Glomerular visceral epithelial cell (primary cell): Measurements from ENCODE around the gene BCR.

Source experiments
- DNase-seq: peaks from one replicate; pipeline ENCODE4 v3.0.0-alpha.2; 2016; ENCODE audit errors: extremely low spot score

The BCR gene

DNA sequence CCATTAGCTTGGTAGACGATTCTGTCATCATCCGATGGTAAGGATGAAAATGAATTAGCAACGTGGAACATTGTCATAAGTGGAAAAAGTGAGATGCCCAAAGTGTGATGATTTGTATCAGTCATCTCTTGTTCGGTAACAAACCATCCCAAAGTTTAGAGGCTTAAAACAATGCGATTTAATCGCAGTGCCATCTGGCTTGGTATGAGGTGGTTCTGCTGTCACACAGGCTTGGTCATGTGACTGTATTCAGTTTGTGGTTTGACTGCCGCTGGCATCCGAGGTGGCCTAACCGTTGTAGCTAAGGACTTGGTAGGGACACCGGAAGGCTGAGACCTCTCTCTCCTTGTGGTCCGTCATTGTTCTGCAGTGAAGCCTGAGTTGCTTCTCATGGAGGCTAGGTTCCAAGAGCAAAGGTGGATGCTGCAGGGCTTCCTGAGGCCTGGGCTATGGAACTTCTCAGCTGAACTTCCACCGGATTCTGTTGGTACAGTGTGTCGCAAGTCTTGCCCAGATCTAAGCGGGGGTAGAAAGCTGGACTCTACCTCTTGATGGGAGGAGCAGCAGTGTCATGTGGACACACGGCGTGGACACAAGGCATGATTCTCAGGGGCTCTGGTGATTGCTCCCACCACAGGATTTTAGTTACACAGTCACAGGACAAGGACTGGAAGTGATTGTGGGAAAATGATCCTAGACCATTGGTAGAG, 36.3 kb downstream of the BCR start:
- no peak for DNase-seq

DNA sequence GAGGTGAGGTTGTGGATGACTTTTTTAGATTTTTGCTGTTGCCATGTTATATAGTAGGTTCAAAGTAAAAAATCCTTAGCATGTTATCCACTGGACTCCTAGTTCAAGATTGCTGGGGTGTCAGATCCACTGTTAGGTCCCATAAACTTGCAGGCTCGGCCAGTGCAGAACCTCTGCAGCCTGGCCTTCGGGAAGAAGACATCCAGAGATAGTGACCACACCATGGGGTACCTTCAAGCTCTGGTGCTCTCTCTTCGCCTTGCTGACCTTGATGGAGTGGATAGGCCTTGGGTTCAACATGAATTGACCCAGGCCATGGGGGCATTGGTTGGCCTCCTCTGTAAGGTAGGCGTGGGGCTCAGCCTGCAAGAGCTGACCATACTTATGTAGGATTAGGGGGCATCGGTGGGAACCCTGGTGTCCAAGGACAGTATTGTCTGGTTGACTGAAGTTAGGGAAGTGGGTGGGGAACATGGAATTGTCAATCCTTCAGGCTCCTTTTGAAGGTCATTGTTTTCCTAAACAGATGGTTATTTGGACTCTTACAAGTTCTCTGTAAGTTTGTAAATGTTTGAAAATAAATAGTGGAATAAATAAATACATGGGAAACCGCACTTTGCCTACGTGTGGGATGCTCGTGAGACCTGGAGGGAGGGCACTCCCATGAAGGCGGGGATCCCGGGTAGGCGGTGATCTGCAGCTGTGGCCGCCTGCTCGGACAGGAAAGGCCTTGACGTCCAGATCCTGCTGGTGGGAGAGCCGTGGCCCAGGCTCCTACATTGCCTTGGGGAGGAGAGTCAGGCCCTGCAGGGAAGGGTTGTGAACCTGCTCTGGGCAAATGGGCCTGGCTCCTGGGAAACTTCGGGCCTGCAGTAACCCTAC, 37.1 kb downstream of the BCR start:
- DNase-seq = no peak

DNA sequence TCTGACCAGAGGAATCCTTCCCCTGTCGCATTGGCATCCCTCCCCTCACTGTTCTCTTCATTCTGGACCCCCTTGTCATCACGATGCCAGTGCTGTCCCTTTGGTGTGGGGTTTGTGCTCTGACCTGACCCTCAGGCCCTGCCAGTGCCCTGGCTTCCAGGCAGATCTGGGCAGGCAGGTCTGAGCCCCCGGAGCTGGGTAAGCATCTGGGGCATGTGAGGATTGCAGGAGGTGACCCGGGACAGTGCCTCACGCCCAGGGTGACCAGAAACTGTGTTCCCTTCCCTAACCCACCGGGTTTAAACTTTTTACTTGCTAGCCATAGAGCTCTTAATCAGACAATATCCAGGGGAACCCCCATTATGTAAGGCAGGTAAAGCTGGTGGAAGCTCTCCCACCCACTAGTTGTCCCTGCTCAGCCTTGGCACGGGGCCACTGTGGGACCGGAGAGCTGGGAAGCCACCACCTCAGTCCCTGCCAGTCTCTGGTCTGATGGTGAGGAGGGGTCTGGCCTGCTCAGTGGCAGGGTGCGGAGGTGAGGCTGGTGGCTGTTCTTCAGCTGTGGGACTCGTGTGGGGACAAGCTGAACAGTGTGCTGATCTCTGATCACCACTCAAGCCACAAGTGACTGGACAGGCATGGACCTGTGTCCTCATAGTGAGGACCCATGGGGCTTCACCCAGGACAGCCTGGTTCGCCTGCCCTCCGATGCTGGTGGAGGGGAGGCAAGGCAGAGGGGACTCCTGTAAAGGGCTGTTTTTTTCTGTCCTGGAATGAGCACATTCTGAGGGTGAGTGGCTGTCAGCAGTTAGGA, 38.0 kb downstream of the BCR start:
- no peak for DNase-seq

DNA sequence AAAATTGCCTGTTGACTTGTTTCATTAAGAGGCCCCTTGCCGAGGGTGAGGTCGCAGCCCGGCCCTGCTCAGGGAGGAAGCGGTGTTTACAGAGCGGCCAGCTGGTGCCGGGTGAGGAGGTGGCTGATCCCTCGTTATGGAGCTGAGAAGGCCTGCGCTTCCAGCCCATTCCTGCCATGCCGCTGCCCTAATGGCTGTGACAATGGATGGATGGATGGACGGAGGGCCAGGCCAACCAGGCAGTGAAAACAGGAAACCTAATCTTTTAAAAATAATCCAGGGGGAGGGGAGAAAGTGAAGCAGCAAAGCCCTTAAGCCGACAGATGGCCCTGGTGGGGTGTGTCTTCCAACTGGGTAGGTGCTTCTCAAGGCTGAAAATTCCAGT, 38.5 kb downstream of the BCR start:
- DNase-seq = peak; percentile 77

DNA sequence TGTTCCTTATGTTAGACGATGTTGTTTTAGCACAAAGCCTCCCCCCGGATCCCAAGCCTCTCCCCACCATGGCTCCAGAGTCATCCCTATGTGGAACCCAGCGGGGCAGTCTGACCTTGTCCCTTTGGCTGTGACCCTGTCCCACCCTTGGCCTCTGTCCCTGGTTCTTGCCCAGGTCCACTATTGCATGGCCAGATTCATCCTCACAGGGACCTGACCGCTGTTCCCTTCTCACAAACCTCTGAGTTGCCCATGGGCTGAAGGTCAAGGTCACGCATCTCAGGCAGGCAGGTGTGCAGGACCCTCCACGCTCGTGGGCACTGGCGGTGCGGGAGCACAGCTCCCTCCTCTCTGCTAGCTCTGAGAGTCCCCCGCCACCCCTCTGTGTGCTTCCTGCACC, 39.0 kb downstream of the BCR start:
- no peak for DNase-seq

DNA sequence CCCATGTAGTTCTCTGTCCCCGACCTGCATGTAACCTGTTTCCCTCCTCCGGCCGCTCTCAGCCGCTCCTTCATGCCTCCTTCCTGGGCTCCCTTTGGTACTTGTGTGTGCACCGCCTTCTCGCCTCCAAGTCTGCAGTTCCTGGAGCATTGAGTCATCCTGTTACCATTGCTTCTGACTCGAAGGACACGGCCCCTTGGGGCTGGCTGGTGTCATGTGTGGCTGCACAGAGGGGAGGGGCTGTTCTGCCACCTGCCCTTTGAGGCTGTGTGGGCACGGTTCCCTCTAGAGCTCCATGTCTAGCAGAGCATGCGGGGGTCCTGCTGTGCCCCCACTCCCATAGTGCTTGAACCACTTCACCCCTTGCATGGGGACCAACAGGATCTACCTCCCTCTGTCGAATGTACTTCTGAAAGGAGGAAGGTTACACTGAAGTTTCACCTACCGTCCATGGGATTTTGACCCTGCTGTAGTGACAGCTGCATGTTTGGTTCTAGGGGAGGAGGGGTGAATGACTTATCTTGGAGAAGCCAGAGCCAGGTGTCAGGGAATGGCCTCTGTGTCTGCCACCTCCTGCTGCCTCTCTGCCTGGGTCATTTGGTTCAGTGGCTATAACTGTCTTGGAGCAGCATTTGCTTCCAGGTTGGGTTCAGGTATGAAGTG, 39.6 kb downstream of the BCR start:
- peak; percentile 68 for DNase-seq

DNA sequence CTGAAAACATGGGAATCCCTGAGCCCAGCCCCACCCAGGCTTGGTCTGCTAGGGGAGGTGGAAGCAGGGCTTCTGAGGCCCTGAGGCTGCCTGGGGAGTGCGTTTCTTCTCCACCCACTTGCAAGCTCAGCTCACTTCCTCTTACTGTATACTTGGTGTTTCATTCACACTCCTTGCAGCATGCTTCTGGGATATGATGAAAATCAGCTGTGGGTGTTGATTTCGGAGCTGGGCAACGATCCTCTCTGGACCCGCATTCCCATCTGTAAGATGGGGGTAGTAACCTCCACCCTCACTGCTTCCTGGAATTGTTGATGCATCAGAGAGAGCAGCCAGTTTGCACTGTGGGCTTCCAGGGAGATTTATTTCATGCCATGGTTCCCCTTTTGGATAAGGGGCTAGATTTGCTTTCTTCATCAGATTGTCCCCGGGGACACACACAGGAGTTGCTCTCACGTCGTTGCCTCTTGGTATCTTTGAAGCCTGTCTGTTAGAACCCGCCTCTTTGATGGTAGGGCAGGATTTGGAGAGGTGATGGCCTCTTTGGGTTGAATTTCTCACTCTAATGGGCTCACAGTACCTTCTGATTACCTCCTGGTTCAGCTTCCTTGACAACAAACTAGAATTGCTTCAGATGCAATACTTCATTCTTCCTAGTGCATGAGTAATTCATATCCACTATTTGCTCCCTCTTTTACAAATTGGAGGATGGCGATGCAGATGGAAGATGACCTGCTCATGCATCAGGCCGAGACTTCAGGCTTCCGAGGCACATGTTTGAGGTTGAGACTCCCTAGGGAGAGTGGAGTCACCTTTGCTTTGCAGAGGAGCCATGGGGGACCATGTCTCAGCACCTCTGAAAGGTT, 40.4 kb downstream of the BCR start:
- DNase-seq = no peak

DNA sequence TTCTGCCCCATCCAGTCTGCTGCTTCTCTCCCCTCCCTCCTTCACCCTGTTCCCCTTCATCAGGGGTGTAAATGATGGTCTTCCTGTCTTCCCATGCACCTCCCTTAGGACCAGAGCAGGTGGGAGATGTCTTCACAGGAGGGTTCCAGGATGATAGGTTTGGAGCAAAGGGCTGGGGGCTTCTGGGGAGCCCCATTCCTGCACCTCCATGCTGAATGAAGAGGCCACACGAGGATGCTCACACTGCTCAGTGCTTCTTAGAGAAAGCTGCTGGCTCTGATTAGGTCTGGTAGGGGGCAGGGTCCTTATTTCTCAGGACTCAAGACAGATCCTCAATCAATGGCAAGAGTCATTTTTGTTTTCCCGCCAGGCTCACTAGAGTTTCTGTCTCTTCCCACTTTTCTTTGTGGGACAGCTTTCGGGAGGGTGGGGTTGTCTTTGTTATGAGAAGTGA, 41.1 kb downstream of the BCR start:
- no peak for DNase-seq

DNA sequence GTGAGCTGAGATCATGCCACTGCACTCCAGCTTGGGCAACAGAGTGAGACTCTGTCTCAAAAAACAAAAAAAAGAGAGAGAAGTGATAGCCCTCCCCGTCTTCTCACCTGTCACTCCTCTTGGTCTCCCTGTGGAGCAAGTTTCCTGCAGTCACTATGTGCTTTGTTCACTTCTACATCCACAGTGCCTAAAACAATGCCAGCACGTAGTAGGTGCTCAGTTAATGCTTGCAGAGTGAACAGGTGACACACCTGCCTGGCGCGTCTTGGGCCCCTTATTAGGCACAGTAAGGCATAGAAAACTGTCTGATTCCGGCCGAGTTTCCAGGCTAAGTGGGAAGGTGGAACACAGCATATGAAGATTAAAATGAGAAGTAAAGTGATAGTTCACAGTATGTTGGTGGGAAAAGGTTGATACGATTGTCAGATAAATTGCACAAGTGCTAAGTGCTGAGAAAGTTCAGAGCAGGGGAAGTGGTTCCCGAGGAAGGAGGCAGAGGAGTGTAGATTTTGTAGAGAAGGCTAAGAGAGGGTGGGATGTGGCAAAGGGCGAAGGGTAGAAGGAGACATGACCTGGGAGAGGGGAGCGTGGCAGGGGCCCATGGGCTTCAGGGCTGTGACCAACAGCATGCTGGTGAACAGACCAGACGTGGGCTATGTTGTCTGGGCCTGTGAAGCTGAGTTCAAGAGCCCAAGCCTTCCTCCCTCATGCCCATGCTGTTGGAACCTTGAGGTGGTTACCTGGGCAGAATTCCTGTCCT, 41.9 kb downstream of the BCR start:
- DNase-seq = no peak

DNA sequence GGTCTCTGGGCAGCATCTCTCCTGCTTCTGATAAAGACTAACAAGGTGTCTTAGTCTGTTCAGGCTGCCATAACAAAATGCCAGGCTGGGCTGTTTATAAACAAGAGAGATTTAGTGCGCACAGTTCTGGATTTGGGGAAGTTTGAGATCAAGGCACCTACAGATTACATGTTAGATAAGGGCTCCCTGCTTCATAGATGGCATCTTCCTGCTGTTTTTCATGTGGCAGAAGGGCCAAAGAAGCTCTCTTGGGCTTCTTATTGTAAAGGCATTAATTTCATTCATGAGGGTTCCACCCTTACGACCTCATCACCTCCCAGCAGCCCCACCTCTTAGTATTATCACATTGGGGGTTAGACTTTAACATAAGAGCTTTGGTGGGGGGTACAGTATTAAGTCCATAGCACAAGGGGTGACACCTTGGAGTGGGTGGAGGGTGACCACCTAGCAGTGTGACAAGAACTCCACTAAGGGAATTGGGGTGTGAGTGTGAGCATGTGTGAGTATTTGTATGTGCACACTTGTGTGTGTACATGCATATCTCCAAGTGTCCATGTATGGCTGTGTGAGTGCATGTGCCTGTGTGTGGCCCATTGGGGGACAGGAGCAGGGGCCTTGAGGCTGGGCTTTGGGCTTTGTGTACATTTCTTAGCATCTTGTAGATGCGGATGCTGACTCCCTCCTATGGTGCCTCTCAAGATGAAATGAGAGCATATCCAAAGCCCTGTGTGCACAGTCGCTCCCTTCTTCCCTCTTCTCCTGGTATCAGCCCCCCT, 42.7 kb downstream of the BCR start:
- no peak for DNase-seq

DNA sequence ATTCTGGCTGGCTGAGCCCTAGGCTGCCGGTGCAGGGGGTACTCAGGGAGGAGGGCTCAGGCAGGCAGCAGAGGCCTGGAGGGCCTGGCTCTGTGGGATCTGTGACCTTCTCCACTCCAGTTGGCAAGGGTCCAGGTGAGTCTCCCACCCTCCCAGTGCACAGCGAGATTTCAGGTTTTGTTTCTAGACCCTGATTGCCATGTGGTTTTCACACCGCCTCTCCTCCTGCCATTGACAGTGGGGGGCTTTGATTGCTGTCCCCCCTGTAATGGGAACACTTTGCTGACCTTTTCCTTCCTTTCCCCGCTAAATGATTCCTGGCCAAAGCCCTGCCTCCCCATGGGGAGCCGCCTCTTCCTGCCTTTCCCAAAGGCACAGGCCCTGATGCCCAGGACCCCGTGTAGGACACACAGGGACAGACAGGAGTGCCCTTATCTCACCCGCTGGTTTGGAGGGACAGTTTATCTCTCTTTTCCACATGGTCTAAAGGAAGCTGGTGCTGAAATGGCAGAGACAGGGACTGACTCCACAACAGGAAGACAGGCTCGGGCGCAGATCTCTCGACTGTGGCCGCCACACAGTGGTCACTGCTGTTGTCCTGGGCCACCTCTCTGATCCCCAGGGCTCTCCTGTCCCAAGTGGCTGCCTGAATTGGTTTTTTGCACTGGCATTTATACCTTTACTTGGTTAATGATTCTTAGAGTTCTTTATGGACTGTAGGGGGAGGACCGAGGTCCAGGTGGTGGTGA, 43.4 kb downstream of the BCR start:
- no peak for DNase-seq

DNA sequence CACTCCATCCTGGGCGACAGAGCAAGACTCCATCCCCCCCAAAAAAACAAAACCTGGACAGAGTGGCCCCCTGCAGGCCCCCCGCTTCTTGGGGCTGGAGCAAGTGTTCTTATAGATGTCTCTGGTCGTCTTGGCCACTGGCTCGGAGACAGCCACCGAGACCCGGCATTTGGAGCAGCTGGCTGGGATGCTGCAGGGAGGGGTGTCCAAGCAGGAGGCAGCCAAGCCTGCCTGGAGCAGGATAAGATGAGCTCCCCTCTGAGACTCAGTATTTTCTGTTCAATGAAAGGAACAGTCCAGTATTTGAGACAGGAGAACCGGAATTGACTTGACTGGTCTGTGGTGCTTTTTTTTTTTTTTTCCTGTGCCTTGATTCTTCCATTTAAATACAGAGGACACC, 44.5 kb downstream of the BCR start:
- no peak for DNase-seq

DNA sequence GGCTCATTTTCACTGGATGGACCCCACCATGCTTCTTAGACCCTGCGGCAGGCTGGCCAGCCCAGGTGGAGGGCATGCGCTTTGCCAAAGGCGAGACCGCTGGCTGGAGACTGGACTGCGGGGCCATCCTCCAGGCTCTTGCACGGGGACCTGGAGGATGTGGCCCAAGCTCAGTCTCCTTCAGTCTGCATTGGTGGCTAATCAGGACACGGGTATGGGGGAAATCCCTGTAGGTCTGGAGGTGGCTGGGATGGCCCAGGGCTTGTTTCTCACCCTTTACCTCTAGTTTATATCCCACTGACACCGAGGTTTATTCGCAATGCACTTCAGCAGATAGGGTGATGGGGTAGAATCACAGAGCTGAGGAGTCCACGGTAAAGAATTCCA, 45.0 kb downstream of the BCR start:
- no peak for DNase-seq

DNA sequence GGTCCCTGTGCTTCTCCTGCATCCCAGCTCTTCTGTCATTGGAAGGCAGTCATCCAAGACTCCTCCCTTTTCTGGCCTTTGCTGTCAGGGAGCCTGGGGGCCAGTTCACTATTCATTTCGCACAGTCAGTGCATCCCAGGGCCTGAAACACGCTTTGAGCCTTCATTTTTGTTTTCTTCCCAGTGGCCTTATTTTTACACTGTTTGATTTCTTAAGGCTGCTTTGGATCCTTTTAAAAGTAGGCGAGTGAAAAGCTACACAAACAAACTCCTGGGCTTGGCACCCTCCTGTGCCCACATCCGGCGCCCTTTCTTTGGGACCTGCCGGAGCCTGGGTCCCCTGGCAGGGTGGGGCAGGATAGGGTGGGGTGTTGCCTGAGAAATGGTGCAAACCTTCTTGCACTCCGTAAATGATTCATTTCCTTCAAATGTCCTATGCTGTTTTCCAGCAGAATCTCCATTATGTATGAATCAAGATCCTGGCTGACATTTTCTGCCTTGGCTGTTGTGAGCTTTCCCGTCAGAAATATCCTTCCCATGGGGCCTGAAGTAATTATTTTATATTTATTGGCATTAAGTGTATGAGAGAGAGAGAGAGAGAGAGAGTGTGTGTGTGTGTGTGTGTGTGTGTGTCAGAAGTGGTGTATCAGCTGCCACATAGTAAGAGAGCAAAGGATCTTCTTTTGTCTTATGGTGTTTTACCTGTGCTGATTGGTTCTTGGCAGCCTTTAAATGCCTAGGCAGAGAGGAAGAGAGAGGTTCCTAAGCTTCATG, 45.6 kb downstream of the BCR start:
- DNase-seq = peak; percentile 47

DNA sequence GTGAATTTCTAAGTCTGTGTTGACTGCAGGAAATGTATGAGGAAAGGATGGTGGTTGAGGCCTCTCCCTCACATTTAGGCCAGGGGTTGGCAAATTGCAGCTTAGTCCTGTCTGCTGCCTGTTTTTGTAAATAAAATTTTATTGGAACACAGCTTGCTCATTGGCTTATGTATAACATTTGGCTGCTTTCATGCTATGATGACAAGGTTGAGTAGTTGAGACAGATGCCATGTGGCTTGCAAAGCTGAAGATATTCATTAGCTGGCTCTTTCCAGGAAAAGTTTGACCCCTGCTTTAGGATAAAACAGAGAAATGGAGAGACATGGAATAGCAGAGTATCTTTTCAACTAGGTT, 46.2 kb downstream of the BCR start:
- DNase-seq = no peak

DNA sequence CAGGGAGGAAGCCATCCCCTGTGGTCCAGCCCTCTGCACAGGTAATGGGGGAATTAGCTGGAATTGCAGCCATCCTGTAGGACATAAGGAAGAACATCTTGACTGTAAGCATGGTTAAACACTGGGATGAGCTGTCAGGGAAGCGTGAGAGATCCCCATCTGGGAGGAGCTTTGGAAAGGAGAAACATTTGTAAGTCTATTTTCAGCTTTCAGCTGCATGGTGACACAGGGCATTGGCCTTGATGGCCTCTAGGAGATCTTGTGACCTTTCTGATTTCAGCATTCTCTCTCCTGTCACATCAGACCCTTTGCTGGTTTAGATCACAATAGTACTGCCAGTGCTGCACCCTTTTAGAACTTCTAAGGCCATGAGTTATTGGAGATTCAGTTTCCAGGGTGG, 47.1 kb downstream of the BCR start:
- no peak for DNase-seq

DNA sequence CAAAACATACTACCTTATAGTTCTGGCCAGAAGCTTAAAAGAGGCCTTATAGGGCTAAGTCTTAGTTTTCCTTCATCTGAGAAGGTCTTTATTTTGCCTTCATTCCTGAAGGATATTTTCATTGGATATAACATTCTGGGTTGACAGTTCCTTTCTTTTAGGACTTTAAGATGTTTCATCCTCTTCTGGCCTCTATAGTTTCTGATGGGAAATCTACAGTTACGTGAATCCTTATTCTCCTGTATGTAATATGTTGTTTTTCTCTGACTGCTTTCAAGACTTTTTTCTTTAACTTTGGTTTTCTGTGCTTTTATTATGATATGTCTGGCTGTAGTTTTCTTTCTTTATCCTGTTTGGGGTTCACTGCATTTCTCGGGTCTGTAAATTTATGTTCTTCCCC, 48.2 kb downstream of the BCR start:
- no peak for DNase-seq

DNA sequence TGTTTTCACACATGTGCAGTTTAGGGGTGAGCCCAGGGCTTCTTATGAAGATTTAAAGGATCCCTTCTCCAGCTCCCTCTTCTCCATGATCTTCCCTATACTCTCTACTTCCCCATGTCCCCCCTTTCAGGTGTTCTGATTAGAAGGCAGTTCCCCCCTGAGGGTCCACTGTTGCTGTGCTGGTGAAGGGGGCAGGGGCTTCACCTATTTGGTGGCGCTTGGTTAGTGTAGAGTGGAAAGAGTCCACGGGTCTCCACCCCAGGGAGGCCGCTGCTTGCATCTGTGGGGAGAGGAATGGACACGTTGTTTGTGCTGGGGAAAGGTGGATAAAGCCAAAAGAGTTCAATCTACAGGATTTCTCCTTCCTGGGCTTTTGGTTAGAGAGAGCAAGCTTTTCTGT, 49.3 kb downstream of the BCR start:
- no peak for DNase-seq
